ENCODE measurements around the gene ADARB1. TPM values are rescaled to one million over a fixed set of nuclear protein-coding genes. Genes with fewer than 3 reads are reported as not detected.

ADARB1 gene
- total RNA-seq, 1 experiment from 2014 or later: 14.1 TPM

- POLR2A ChIA-PET (ENCODE audit: unreplicated experiment): no interaction called here
- TF ChIP-seq CTCF (conservative IDR thresholded peaks at IDR 0.05; ENCODE audit: low read depth, low read length) (no peak), EZH2phosphoT487 (IDR thresholded peaks at IDR 0.05; ENCODE audit: borderline replicate concordance, low read length) (no peak)
- no peak for ATAC-seq
These were observed 142.6 kb downstream of the ADARB1 start for GRCh38 chr21:45217010-45217409.

GRCh38 chr21:45219517-45219916 is 145.1 kb downstream of the ADARB1 start:
- BruUV-seq (replicated peaks): no TSS peak

More at GRCh38 chr21:45217010-45217409, 142.6 kb downstream of the ADARB1 start:
- H3F3A ChIP-seq (ENCODE audit: low read length, unreplicated experiment): no peaks in the 10 kb centered on the region
- H3K27ac ChIP-seq (ENCODE audit: low read length): no peak overlapping the region
- H3K9me2 ChIP-seq (replicated peaks; ENCODE audit: low read length): no peaks in the 10 kb centered on the region
- DNase-seq: no peak
- BruUV-seq (replicated peaks): no TSS peak
- H3K4me2 ChIP-seq (ENCODE audit: low read length): no peak overlapping the region
- no peak overlapping the region for H3K4me3 ChIP-seq (ENCODE audit: low read length)
- no peak overlapping the region for H3K9ac ChIP-seq (ENCODE audit: low read length)
- no peak overlapping the region for H2AFZ ChIP-seq (ENCODE audit: low read length)
- CTCF ChIA-PET: no interaction called here
- H3K27me3 ChIP-seq (ENCODE audit: low read length): no peaks in the 10 kb centered on the region
- intact Hi-C loops (cut with micrococcal nuclease): no loop called here
- no peaks in the 10 kb centered on the region for H3K4me1 ChIP-seq (ENCODE audit: insufficient read depth, low read length)
- 0 out of 2 replicates have a peak, but pooled peaks cover 7% of the 10 kb centered on the region for H3K9me3 ChIP-seq (ENCODE audit: low read length)
- no peaks in the 10 kb centered on the region for H3K79me2 ChIP-seq (ENCODE audit: low read length)
- peaks cover 2% of the 10 kb centered on the region; the same call in 1 of the 2 replicates for H3K36me3 ChIP-seq (ENCODE audit: low read depth, low read length)
- no peaks in the 10 kb centered on the region for H4K20me1 ChIP-seq (ENCODE audit: low read length)

GRCh38 chr21:45220071-45220481 is 145.7 kb downstream of the ADARB1 start:
- TF ChIP-seq CTCF (conservative IDR thresholded peaks at IDR 0.05; ENCODE audit: low read depth, low read length) (no peak), EZH2phosphoT487 (IDR thresholded peaks at IDR 0.05; ENCODE audit: borderline replicate concordance, low read length) (no peak), EZH2 (IDR thresholded peaks at IDR 0.05; ENCODE audit: low read length, unreplicated experiment) (no peak)
- ChIA-PET CTCF (no interaction called here), POLR2A (ENCODE audit: unreplicated experiment) (no interaction called here)
- no peak overlapping the region for H3K4me3 ChIP-seq (ENCODE audit: low read length)
- DNase-seq (no peak), ATAC-seq (no peak)
- H3K36me3 ChIP-seq (ENCODE audit: low read depth, low read length): peaks cover 2% of the 10 kb centered on the region; the same call in 1 of the 2 replicates
- intact Hi-C loops (cut with micrococcal nuclease): no loop called here
- BruUV-seq (replicated peaks): no TSS peak
- H3K9ac ChIP-seq (ENCODE audit: low read length): no peak overlapping the region
- H2AFZ ChIP-seq (ENCODE audit: low read length): no peak overlapping the region
- H3K4me1 ChIP-seq (ENCODE audit: insufficient read depth, low read length): no peaks in the 10 kb centered on the region
- no peaks in the 10 kb centered on the region for H3K9me2 ChIP-seq (replicated peaks; ENCODE audit: low read length)
- no peak overlapping the region for H3K4me2 ChIP-seq (ENCODE audit: low read length)
- no peaks in the 10 kb centered on the region for H3F3A ChIP-seq (ENCODE audit: low read length, unreplicated experiment)
- H3K79me2 ChIP-seq (ENCODE audit: low read length): no peaks in the 10 kb centered on the region
- H3K9me3 ChIP-seq (ENCODE audit: low read length): 0 out of 2 replicates have a peak, but pooled peaks cover 7% of the 10 kb centered on the region
- H3K27me3 ChIP-seq (ENCODE audit: low read length): no peaks in the 10 kb centered on the region
- H3K27ac ChIP-seq (ENCODE audit: low read length): no peak overlapping the region
- no peaks in the 10 kb centered on the region for H4K20me1 ChIP-seq (ENCODE audit: low read length)

More at GRCh38 chr21:45219517-45219916, 145.1 kb downstream of the ADARB1 start:
- H3K4me2 ChIP-seq (ENCODE audit: low read length): no peak overlapping the region
- intact Hi-C loops (cut with micrococcal nuclease): no loop called here
- no peak for TF ChIP-seq EZH2 (IDR thresholded peaks at IDR 0.05; ENCODE audit: low read length, unreplicated experiment)
- TF ChIP-seq EZH2phosphoT487 (IDR thresholded peaks at IDR 0.05; ENCODE audit: borderline replicate concordance, low read length): no peak
- H3K79me2 ChIP-seq (ENCODE audit: low read length): no peaks in the 10 kb centered on the region
- no peaks in the 10 kb centered on the region for H3F3A ChIP-seq (ENCODE audit: low read length, unreplicated experiment)
- H3K9me2 ChIP-seq (replicated peaks; ENCODE audit: low read length): no peaks in the 10 kb centered on the region
- ATAC-seq (no peak), DNase-seq (no peak)
- no peak overlapping the region for H3K4me3 ChIP-seq (ENCODE audit: low read length)
- POLR2A ChIA-PET (ENCODE audit: unreplicated experiment): no interaction called here
- 0 out of 2 replicates have a peak, but pooled peaks cover 7% of the 10 kb centered on the region for H3K9me3 ChIP-seq (ENCODE audit: low read length)
- CTCF ChIA-PET: no interaction called here
- no peaks in the 10 kb centered on the region for H3K4me1 ChIP-seq (ENCODE audit: insufficient read depth, low read length)
- H3K27ac ChIP-seq (ENCODE audit: low read length): no peak overlapping the region
- H2AFZ ChIP-seq (ENCODE audit: low read length): no peak overlapping the region
- H4K20me1 ChIP-seq (ENCODE audit: low read length): no peaks in the 10 kb centered on the region
- H3K36me3 ChIP-seq (ENCODE audit: low read depth, low read length): peaks cover 2% of the 10 kb centered on the region; the same call in 1 of the 2 replicates
- H3K9ac ChIP-seq (ENCODE audit: low read length): no peak overlapping the region
- no peaks in the 10 kb centered on the region for H3K27me3 ChIP-seq (ENCODE audit: low read length)

All from PC-3 (cell line).